OCI-LY3 (cell line): ENCODE results near the gene ZNF518A.

Experiments used
- CTCF ChIP-seq: fragments of 200-600, 300-600 bp; sonication (generic); IDR thresholded peaks from 2 replicates; pipeline ENCODE4 v1.5.1; 2014; ENCODE audit warnings: antibody characterized with exemption, low read length, low read depth
- EZH2phosphoT487 ChIP-seq: fragments of 200-600 bp; shearing (Covaris generic); IDR thresholded peaks from 2 replicates; pipeline ENCODE4 v1.6.1; 2018; ENCODE audit warnings: antibody characterized with exemption, mixed run types, low read depth

- TF ChIP-seq CTCF (no peak), EZH2phosphoT487 (no peak)
Measured at GRCh38 chr10:96165726-96166125, 35.6 kb downstream of the ZNF518A start.
